HepG2 (cell line): ENCODE data around the gene GCN1. TPM values are rescaled to one million over a fixed set of nuclear protein-coding genes. Genes with fewer than 3 reads are reported as not detected.
A peak's percentile ranks its signal among the peaks of the same experiment; 100 is the strongest.

Experiments
- BHLHE40 ChIP-seq: IDR thresholded peaks from 2 replicates; pipeline ENCODE4 v1.6.1; 2011; ENCODE audit warnings: low read length, improper control_type of control experiment
- BORCS8-MEF2B ChIP-seq: sonication (generic); formaldehyde crosslinking; IDR thresholded peaks from 2 replicates; pipeline ENCODE4 v1.8.0; 2022; ENCODE audit warnings: mild to moderate bottlenecking, missing genetic modification reagents
- DNMT3B ChIP-seq: conservative IDR thresholded peaks from 2 replicates; pipeline ENCODE4 v1.6.1; 2016; ENCODE audit warnings: missing biosample characterization, control low read depth
- EZH2 ChIP-seq: conservative IDR thresholded peaks from 2 replicates; pipeline ENCODE4 v1.6.1; 2012; ENCODE audit warnings: mild to moderate bottlenecking, low read depth, low read length, moderate library complexity
- FIP1L1 ChIP-seq: fragments of 200-400 bp; formaldehyde crosslinking; IDR thresholded peaks from 2 replicates; pipeline ENCODE4 v1.6.1; 2018; ENCODE audit warnings: low read depth, mild to moderate bottlenecking, low read length, moderate library complexity, borderline replicate concordance; ENCODE audit not compliant: insufficient read depth
- FLYWCH1 ChIP-seq: sonication (generic); formaldehyde crosslinking; IDR thresholded peaks from 2 replicates; pipeline ENCODE4 v1.8.1; 2023; ENCODE audit warnings: mild to moderate bottlenecking, missing genetic modification reagents
- ISL2 ChIP-seq: sonication (generic); formaldehyde crosslinking; IDR thresholded peaks from 2 replicates; pipeline ENCODE4 v1.5.0; 2020; ENCODE audit warnings: missing genetic modification reagents
- MAF1 ChIP-seq: sonication (generic); formaldehyde crosslinking; IDR thresholded peaks from 2 replicates; pipeline ENCODE4 v1.5.0; 2020; ENCODE audit warnings: missing genetic modification reagents, borderline replicate concordance
- NONO ChIP-seq, 2 experiments: fragments of 450-650 bp in 1 of 2; sonication (generic) in 1 of 2; formaldehyde crosslinking in 1 of 2; IDR thresholded peaks in 1 of 2; conservative IDR thresholded peaks in 1 of 2; 2 replicates each; pipeline versions ENCODE4 v1.6.1 to v1.8.0; 2017 to 2022; ENCODE audit warnings: mild to moderate bottlenecking in 1 of 2, missing genetic modification reagents in 1 of 2, moderate library complexity in 1 of 2
- RBAK ChIP-seq: sonication (generic); formaldehyde crosslinking; IDR thresholded peaks from 2 replicates; pipeline ENCODE4 v1.5.1; 2020; ENCODE audit warnings: mild to moderate bottlenecking, missing genetic modification reagents
- TCF12 ChIP-seq, 2 experiments: fragments of 450-650 bp in 1 of 2; sonication (generic) in 1 of 2; formaldehyde crosslinking in 1 of 2; IDR thresholded peaks; 2 replicates each; pipeline versions ENCODE4 v1.6.1 to v1.8.0; 2017 to 2022; ENCODE audit warnings: antibody characterized with exemption in 1 of 2, mild to moderate bottlenecking in 1 of 2, missing genetic modification reagents in 1 of 2, moderate library complexity in 1 of 2
- TRIM24 ChIP-seq: sonication (generic); formaldehyde crosslinking; IDR thresholded peaks from 2 replicates; pipeline ENCODE4 v1.8.0; 2022; ENCODE audit warnings: mild to moderate bottlenecking, missing genetic modification reagents
- ZBTB20 ChIP-seq: sonication (generic); formaldehyde crosslinking; IDR thresholded peaks from 2 replicates; pipeline ENCODE4 v1.8.1; 2023; ENCODE audit warnings: missing genetic modification reagents, low read depth, mild to moderate bottlenecking, borderline replicate concordance
- ZC3H4 ChIP-seq: sonication (generic); formaldehyde crosslinking; IDR thresholded peaks from 2 replicates; pipeline ENCODE4 v1.4.0; 2020; ENCODE audit warnings: missing genetic modification reagents, borderline replicate concordance
- ZNF124 ChIP-seq: sonication (generic); formaldehyde crosslinking; IDR thresholded peaks from 2 replicates; pipeline ENCODE4 v1.4.0; 2020; ENCODE audit warnings: missing genetic modification reagents
- ZNF329 ChIP-seq: sonication (generic); formaldehyde crosslinking; IDR thresholded peaks from 2 replicates; pipeline ENCODE4 v1.9.0; 2021; ENCODE audit warnings: low read depth, mild to moderate bottlenecking, missing genetic modification reagents
- ZNF430 ChIP-seq: sonication (generic); formaldehyde crosslinking; IDR thresholded peaks from 2 replicates; pipeline ENCODE4 v1.9.0; 2021; ENCODE audit warnings: mild to moderate bottlenecking, missing genetic modification reagents
- ZNF672 ChIP-seq: sonication (generic); formaldehyde crosslinking; IDR thresholded peaks from 2 replicates; pipeline ENCODE4 v1.8.1; 2022; ENCODE audit warnings: missing genetic modification reagents
- ZSCAN9 ChIP-seq: IDR thresholded peaks from 2 replicates; pipeline ENCODE4 v1.6.1; 2016; ENCODE audit warnings: borderline replicate concordance
- polyA plus RNA-seq, 8 experiments: library from polyadenylated mRNA; depleted of rRNA in 3 of 8; stranded (reverse) in 7 of 8; unstranded in 1 of 8; fragments of >200 nt; fragmentation: Illumina TruSeq in 4 of 8; extraction: Trizol in 4 of 8; gene quantifications; 2 replicates each; pipeline versions ENCODE4 v1.2.1 to v1.2.3, GENCODE V29; 2011 to 2016; ENCODE audit warnings: low read depth in 4 of 8, missing spikeins in 1 of 8, mixed read lengths in 1 of 8; ENCODE audit not compliant: insufficient read depth in 1 of 8
- total RNA-seq, 5 experiments: library from RNA; depleted of rRNA; stranded (reverse); fragments of >200 nt; fragmentation: Illumina TruSeq; extraction: Trizol; gene quantifications; 2 replicates each; pipeline ENCODE4 v1.2.3, GENCODE V29; 2016; ENCODE audit warnings: low read depth in 1 of 5
- TF ChIP-seq, protein P1 (sequence below): sonication (generic); formaldehyde crosslinking; IDR thresholded peaks from 2 replicates; pipeline ENCODE4 v1.8.0; 2022; ENCODE audit warnings: mild to moderate bottlenecking, missing genetic modification reagents; ENCODE audit not compliant: insufficient replicate concordance
- TF ChIP-seq, protein P2 (sequence below): conservative IDR thresholded peaks from 2 replicates; pipeline ENCODE4 v1.6.1; 2018; ENCODE audit warnings: missing genetic modification reagents
- TF ChIP-seq, protein P3 (sequence below): sonication (generic); formaldehyde crosslinking; IDR thresholded peaks from 2 replicates; pipeline ENCODE4 v1.5.0; 2020; ENCODE audit warnings: missing genetic modification reagents
- TF ChIP-seq, protein P4 (sequence below): fragments of 450-650 bp; IDR thresholded peaks from 2 replicates; pipeline ENCODE4 v1.6.1; 2017; ENCODE audit warnings: mild to moderate bottlenecking

Gene GCN1
- total and polyA plus RNA-seq, 2 of the 13 experiments (the other 11 are each of a cell fraction or from before 2014, with no cell fraction given) = 58.2 to 83.0 TPM

DNA sequence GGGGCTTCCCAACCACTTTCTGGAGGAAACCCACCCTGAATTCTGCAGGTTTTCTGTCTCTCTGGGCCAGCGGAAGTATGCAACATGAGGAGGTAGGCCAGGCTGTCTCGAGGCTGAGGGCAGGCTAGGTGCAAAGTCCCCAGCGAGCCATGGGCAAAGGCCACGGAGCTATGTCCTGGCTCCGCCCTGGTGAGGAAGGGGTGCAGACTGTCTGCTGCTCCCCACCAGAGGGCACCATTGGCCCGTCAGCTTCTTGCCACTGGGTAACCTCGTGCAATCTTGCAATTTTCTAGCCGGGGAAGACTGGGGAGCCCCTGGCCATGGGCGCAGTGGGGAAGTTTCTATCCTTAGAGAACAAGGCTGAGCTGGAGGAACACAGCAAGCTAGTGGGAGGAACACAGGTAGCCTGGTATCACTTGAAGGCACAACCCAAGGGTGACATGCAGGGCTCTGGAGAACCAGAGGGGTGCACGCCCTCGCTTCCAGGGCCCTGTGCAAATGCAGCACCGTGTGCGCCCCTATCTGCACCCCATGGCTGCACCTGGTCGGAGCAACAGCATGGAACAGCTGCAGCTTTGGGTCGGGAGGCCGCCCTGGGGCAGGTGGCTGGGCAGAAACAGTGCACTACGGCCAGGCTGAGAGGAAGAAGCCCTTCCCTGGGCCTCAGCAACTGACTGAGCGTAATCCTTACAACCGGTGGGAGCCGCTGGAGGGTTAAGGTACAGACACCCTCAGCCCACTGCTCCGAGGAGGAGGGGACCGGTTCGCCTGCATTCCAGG is 34.0 kb upstream of the GCN1 start (continued):
- TF ChIP-seq, protein P1, sequence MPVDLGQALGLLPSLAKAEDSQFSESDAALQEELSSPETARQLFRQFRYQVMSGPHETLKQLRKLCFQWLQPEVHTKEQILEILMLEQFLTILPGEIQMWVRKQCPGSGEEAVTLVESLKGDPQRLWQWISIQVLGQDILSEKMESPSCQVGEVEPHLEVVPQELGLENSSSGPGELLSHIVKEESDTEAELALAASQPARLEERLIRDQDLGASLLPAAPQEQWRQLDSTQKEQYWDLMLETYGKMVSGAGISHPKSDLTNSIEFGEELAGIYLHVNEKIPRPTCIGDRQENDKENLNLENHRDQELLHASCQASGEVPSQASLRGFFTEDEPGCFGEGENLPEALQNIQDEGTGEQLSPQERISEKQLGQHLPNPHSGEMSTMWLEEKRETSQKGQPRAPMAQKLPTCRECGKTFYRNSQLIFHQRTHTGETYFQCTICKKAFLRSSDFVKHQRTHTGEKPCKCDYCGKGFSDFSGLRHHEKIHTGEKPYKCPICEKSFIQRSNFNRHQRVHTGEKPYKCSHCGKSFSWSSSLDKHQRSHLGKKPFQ (CRISPR knock-in tag) = no peak
- TF ChIP-seq BHLHE40 = peak; percentile 34; the same call in 1 of the 2 replicates
- TF ChIP-seq TCF12 (IDR thresholded peaks at IDR 0.05) = no peak
- TF ChIP-seq TCF12 (CRISPR knock-in tag; IDR thresholded peaks at IDR 0.05) = no peak
- TF ChIP-seq, protein P2, sequence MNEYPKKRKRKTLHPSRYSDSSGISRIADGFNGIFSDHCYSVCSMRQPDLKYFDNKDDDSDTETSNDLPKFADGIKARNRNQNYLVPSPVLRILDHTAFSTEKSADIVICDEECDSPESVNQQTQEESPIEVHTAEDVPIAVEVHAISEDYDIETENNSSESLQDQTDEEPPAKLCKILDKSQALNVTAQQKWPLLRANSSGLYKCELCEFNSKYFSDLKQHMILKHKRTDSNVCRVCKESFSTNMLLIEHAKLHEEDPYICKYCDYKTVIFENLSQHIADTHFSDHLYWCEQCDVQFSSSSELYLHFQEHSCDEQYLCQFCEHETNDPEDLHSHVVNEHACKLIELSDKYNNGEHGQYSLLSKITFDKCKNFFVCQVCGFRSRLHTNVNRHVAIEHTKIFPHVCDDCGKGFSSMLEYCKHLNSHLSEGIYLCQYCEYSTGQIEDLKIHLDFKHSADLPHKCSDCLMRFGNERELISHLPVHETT (CRISPR knock-in tag) = no peak
- TF ChIP-seq, protein P3, sequence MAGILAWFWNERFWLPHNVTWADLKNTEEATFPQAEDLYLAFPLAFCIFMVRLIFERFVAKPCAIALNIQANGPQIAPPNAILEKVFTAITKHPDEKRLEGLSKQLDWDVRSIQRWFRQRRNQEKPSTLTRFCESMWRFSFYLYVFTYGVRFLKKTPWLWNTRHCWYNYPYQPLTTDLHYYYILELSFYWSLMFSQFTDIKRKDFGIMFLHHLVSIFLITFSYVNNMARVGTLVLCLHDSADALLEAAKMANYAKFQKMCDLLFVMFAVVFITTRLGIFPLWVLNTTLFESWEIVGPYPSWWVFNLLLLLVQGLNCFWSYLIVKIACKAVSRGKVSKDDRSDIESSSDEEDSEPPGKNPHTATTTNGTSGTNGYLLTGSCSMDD (CRISPR knock-in tag) = no peak
- TF ChIP-seq ZNF430 = peak; percentile 44
- TF ChIP-seq EZH2 = no peak
- TF ChIP-seq BORCS8-MEF2B (CRISPR knock-in tag) = no peak
- TF ChIP-seq DNMT3B (CRISPR knock-in tag) = no peak
- no peak for TF ChIP-seq ZNF329
- 0 out of 2 replicates have a peak, but pooled peaks have one; percentile 53 for TF ChIP-seq TRIM24 (CRISPR knock-in tag)
- peak; percentile 31; the same call in 1 of the 2 replicates for TF ChIP-seq ZBTB20 (CRISPR knock-in tag)
- no peak for TF ChIP-seq ZC3H4 (CRISPR knock-in tag)
- peak; percentile 76; the same call in 1 of the 2 replicates for TF ChIP-seq ZSCAN9 (CRISPR knock-in tag)
- 0 out of 2 replicates have a peak, but pooled peaks have one; percentile 25 for TF ChIP-seq MAF1 (CRISPR knock-in tag)
- TF ChIP-seq, protein P4, sequence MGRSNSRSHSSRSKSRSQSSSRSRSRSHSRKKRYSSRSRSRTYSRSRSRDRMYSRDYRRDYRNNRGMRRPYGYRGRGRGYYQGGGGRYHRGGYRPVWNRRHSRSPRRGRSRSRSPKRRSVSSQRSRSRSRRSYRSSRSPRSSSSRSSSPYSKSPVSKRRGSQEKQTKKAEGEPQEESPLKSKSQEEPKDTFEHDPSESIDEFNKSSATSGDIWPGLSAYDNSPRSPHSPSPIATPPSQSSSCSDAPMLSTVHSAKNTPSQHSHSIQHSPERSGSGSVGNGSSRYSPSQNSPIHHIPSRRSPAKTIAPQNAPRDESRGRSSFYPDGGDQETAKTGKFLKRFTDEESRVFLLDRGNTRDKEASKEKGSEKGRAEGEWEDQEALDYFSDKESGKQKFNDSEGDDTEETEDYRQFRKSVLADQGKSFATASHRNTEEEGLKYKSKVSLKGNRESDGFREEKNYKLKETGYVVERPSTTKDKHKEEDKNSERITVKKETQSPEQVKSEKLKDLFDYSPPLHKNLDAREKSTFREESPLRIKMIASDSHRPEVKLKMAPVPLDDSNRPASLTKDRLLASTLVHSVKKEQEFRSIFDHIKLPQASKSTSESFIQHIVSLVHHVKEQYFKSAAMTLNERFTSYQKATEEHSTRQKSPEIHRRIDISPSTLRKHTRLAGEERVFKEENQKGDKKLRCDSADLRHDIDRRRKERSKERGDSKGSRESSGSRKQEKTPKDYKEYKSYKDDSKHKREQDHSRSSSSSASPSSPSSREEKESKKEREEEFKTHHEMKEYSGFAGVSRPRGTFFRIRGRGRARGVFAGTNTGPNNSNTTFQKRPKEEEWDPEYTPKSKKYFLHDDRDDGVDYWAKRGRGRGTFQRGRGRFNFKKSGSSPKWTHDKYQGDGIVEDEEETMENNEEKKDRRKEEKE = no peak
- TF ChIP-seq ZNF124 (CRISPR knock-in tag) = peak; percentile 91
- no peak for TF ChIP-seq ZNF672 (CRISPR knock-in tag)
- no peak for TF ChIP-seq NONO (IDR thresholded peaks at IDR 0.05)
- TF ChIP-seq NONO (CRISPR knock-in tag; conservative IDR thresholded peaks at IDR 0.05) = peak; percentile 93; the same call in 1 of the 2 replicates
- no peak for TF ChIP-seq FLYWCH1
- peak; percentile 77 for TF ChIP-seq ISL2
- TF ChIP-seq RBAK (CRISPR knock-in tag) = no peak
- no peak for TF ChIP-seq FIP1L1
